Measurements from ENCODE around the gene PTPN3. TPM values are rescaled to one million over a fixed set of nuclear protein-coding genes. Genes with fewer than 3 reads are reported as not detected.

Gene PTPN3
- polyA plus RNA-seq, 4 donors = 42.9 to 57.4 (median 50.1) TPM

GRCh38 chr9:109506097-109506712 is 8.1 kb upstream of the PTPN3 start:
- no peak for DNase-seq (ENCODE audit: low read depth in 4 of 4, low spot score in 2 of 4)

- no peak for DNase-seq (ENCODE audit: low read depth in 4 of 4, low spot score in 2 of 4)
Observed at GRCh38 chr9:109504689-109505088, 6.6 kb upstream of the PTPN3 start.

DNA sequence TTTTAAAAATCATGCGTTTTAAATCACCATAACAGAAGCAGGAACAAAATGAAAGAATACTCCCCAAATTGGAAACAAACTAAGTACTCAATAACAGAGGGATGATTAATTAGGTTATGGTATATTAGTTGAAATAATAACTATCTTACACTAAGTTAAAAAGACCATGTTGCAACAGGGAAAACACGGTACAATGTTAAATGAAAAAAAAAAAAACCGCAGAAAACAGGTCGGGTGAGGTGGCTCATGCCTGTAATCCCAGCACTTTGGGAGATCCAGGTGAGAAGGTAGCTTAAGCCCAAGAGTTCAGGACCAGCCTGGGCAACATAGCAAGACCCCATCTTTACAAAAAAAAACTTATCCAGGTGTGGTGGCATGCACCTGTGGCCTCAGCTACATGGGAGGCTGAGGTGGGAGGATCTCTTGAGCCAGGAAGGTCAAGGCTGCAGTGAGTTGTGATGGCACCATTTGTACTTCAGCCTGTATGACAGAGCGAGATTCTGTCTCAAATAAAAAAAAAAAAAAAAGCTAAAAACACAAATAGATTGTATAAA is 2.4 kb upstream of the PTPN3 start:
- DNase-seq (ENCODE audit: low read depth in 4 of 4, low spot score in 2 of 4) = no peak

DNA sequence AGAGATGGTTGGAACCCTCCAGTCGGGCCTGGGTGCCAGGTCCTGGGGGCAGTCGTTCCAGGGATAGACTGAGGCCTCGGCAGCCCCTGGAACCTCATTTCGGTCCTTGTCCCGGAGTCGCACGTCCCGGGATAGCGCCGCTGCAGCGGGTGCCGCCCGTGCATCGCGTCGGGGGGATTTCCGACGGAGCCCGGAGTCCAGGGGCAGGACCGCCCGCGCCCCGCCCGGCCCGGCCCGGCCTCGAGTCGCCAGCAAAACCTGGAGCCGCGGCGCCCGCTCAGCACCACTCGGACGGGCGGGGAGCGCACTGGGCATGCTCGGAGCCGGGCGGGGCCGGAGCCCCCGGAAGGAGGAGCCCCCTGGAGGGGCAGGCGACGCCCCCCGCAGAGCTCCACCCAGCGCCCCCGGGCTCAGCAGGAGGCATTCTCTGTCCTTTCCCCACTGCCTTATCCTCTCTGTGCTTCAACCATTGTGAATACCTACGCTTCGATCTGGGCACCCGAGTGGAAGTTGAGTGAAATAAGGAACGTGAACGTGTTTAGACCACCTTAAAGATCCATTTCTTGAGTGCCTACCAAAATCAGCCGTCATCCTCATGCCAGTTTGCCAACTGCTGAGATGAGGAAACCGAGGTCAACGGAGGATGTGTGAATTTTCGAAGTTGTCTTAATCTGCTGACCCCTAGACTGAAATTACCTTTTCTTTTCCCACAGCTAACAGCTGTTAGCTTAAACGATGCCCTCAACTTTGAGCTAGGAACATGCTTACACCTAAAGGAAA is 1.7 kb upstream of the PTPN3 start:
- DNase-seq (ENCODE audit: low read depth in 4 of 4, low spot score in 2 of 4) = no peak

DNA sequence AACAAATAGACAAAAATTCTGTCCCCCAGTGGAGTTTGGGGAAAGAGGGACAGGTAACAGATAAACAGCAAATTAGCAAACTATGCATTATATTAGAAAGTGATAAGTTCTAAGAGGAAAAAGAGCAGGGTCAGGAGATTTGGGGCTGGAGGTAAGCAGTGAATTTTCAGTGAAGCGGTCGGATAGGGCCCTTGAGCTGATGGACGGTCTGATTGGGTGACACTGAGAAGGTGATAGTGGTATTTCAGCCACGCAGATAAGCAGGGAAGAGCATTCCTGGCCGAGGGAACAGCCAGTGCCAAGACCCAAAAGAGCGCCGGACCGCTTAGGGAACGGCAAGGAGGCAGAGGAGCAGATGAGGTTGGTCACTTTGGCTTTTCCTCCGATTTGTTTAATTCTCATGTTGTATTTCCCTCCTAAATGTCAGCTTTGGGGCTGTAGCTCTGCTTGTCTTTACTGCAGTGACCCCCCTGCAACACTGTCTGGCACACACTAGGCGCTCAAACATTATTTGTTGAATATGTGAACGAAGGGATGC is 1.1 kb upstream of the PTPN3 start:
- DNase-seq (ENCODE audit: low read depth in 4 of 4, low spot score in 2 of 4) = no peak

- DNase-seq (ENCODE audit: low read depth in 4 of 4, low spot score in 2 of 4) = no peak
Observed at GRCh38 chr9:109497226-109498153, 617 bp downstream of the PTPN3 start.

DNA sequence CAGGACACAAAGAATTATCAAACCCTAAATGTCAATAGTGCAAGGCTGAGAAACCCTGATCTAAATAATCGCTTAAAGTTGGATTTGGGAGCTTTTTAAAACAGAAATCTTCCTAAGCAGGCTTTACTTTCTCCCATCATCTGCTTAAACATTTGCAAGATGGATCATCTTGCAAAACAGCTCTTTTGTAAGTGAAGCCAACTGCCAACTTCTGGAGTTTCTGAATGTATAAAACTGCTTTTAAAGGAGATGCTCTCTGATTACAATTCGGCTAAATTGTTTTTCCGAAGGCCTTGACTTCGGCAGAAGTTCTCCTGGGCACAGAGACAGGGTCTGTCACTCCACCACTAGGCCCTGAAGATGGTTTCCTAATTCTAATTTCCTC is 1.3 kb downstream of the PTPN3 start:
- no peak for DNase-seq (ENCODE audit: low read depth in 4 of 4, low spot score in 2 of 4)

GRCh38 chr9:109496218-109496617 is 1.9 kb downstream of the PTPN3 start:
- no peak for DNase-seq (ENCODE audit: low read depth in 4 of 4, low spot score in 2 of 4)

DNA sequence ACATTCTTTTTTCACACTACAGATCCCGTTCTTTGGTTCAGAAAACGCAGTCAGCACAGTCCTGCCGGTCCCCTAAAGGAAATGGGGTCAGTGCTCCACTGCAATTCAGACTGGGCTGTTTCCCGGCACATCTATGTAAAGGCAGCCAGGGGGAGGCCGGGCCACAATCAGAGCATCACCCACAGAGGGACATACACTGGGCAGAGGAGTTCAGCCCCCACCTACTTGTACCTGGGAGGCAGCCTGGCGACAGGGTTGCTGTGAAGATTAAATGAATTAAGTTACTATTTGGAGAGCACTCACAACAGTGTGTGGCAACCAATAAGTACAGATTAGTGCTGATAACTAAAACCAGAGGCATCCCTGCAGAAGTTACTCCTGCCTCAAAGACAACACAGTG is 4.5 kb downstream of the PTPN3 start:
- DNase-seq (ENCODE audit: low read depth in 4 of 4, low spot score in 2 of 4) = no peak

GRCh38 chr9:109491590-109491989 is 6.5 kb downstream of the PTPN3 start:
- DNase-seq (ENCODE audit: low read depth in 4 of 4, low spot score in 2 of 4) = no peak

GRCh38 chr9:109488791-109489492 is 9.2 kb downstream of the PTPN3 start:
- no peak for DNase-seq (ENCODE audit: low read depth in 4 of 4, low spot score in 2 of 4)

GRCh38 chr9:109488351-109488750 is 9.8 kb downstream of the PTPN3 start:
- DNase-seq (ENCODE audit: low read depth in 4 of 4, low spot score in 2 of 4) = no peak

- no peak for DNase-seq (ENCODE audit: low read depth in 4 of 4, low spot score in 2 of 4)
Observed at GRCh38 chr9:109487247-109487646, 10.9 kb downstream of the PTPN3 start.

DNA sequence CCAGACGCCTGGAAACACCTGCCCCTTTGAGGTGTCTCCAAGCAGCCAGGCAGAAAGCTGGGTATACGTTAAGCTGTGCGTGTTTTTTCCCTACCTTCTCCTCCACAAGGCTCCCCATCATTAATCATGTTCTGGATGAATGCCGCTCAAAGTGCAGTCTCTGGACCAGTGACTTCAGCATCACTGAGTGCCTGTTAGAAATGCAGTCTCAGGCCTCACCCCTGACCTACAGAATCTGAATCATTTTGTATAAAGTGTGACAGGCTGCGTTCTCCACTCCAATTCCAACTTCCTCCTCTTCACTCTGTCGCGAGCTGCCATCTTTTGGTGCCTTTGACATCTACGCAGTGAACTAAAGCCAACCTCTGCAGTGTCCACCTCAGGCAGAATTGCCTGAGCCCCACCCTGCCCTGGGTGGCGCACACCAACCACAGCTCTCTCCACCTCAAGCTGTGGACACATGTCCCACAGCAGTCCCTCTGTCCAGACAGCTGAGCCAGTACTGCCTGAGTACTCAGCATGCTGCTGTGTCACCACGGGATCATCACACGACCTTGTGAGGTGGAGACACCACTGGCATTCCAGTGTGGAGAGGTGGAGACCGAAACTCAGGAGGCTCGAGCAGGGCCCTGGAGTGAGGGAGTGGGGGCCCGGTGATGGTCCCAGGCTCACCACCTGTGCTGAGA is 14.2 kb downstream of the PTPN3 start:
- no peak for DNase-seq (ENCODE audit: low read depth in 4 of 4, low spot score in 2 of 4)

- DNase-seq (ENCODE audit: low read depth in 4 of 4, low spot score in 2 of 4) = no peak
Observed at GRCh38 chr9:109482391-109482916, 15.7 kb downstream of the PTPN3 start.

DNA sequence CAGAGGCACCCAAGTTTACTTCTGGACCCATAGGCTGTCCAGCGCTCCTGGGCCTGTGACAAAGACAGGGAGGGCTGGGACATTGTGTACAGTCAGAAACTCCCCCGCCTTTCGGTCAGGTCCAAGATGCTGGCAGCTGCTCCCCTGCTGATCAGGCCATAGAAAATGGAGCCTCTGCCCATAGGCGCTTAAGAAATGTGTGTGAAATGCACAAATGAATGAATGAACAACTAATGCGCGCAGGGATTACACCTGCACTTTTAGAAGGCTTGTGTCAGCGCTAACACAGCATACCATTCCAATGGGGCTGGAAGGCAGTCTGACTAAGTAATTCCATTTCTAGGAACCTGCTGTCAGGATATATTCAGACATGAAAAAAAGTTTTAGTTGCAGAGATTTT is 16.3 kb downstream of the PTPN3 start:
- no peak for DNase-seq (ENCODE audit: low read depth in 4 of 4, low spot score in 2 of 4)

DNA sequence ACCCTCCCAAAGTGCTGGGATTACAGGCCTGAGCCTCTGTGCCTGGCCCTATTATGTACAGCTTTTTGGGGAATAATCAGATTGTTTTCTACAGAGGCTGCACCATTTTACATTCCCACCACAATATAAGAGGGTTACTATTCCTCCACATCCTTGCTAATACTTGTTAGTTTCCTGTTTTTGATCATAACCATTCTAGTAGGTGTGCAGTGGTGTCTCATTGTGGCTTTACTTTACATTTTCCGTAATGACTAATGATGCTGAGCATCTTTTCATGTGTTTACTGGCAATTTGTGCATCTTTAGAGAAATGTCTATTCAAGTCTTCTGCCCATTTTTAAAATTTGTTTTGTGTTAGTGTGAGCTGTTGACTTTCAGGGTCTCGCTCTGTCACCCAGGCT is 18.3 kb downstream of the PTPN3 start:
- DNase-seq (ENCODE audit: low read depth in 4 of 4, low spot score in 2 of 4) = no peak

DNA sequence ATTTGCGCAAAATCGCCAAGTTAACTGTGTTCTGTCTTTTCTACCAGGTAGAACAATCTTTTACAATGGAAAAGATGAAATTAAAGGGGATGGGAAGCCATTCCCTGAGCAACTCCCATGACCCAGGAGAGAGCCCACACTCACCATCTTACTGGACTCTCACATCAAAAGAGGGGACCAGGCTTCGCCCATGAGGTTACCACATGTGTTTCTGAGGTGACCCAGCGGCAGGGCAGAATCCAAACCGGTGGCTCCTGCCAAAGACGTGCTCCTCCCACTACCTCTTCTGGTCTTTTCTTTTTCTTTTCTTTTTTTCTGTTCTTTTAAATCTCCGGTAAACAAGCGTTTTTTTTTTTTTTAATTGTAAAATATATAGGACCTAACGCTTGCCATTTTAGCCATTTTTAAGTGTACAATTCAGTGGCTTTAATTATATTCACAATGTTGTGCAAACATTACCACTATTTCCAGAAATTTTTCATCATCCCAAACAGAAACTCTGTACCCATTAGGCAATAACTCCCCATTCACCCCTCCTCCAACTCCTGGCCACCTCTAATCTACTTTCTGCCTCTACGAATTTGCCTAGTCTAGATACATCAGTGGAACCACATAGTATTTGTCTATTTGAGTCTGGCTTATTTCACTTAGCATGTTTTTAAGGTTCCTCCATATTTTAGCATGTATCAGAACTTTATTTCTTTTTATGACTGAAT is 19.3 kb downstream of the PTPN3 start:
- DNase-seq (ENCODE audit: low read depth in 4 of 4, low spot score in 2 of 4) = no peak

Measured in left renal cortex interstitium (tissue), 4 donors.